ENCODE measurements around the gene TCP11.

DNA sequence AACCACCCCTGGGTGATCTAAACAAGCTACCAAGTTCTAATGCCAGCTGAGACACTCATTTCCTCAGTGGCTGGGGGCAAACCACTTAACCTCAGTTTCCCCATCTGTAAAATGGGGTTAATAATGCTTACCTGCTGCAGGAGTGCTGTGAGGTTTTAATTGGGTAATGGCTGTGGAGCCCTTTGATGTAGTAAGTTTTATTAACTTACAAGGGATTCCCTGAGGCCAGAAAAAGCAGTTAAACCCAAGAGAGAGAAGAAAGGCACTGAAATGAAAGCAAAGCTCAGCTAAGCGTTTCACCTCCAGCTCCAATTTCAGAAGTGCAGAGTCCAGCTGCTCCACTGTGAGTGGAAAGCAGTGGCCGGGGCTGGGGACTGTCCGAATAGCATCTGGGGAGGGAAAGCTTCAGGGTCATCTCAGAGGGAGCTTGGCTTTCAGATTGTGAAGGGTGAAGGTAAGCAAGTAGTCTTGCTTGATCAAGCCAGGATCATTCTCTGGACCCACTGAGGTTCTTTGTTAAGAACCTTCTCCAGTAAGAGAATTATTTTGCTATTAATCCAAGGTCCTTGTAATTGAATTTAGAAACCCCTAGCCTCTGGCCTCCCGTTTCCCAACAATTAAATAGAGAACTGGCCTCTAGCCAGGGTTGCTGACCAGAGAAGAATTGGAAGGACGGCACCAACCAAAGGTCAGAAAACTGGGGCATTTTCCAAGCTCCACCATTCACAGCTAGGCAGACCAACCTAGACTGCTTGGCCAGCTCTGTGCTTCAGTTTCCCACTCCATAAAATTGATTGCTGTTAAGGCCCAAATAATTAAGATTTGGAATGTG, 20.9 kb upstream of the TCP11 start:
- TF ChIP-seq, protein P1, sequence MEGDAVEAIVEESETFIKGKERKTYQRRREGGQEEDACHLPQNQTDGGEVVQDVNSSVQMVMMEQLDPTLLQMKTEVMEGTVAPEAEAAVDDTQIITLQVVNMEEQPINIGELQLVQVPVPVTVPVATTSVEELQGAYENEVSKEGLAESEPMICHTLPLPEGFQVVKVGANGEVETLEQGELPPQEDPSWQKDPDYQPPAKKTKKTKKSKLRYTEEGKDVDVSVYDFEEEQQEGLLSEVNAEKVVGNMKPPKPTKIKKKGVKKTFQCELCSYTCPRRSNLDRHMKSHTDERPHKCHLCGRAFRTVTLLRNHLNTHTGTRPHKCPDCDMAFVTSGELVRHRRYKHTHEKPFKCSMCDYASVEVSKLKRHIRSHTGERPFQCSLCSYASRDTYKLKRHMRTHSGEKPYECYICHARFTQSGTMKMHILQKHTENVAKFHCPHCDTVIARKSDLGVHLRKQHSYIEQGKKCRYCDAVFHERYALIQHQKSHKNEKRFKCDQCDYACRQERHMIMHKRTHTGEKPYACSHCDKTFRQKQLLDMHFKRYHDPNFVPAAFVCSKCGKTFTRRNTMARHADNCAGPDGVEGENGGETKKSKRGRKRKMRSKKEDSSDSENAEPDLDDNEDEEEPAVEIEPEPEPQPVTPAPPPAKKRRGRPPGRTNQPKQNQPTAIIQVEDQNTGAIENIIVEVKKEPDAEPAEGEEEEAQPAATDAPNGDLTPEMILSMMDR (IDR thresholded peaks at IDR 0.05), result no peak
- TF ChIP-seq POLR2A (IDR thresholded peaks at IDR 0.05) (no peak), POLR2AphosphoS5 (IDR thresholded peaks at IDR 0.05) (no peak)
